Colonic mucosa (tissue), 4 donors: ENCODE data around the gene JOSD1. TPM values are rescaled to one million over a fixed set of nuclear protein-coding genes. Genes with fewer than 3 reads are reported as not detected.

Experiments used
- DNase-seq: peaks from one replicate; pipeline ENCODE4 v3.0.0-alpha.2; 2020
- H3K27ac ChIP-seq: fragments of 200-600 bp; one replicate; pipeline ENCODE4 v1.8.0; 2021
- H3K27me3 ChIP-seq: fragments of 200-600 bp; one replicate; pipeline ENCODE4 v1.8.0; 2021
- H3K36me3 ChIP-seq: fragments of 200-600 bp; one replicate; pipeline ENCODE4 v1.8.0; 2021
- H3K4me1 ChIP-seq: fragments of 200-600 bp; one replicate; pipeline ENCODE4 v1.8.0; 2021; ENCODE audit warnings: mild to moderate bottlenecking
- H3K4me3 ChIP-seq: fragments of 200-600 bp; one replicate; pipeline ENCODE4 v1.8.0; 2021
- H3K9ac ChIP-seq, 2 donors: one replicate each; pipeline ENCODE4 v1.7.0; 2013; ENCODE audit warnings: control low read depth in 2 of 2, low read depth in 2 of 2, low read length in 2 of 2
- H3K9me3 ChIP-seq: fragments of 200-600 bp; one replicate; pipeline ENCODE4 v1.8.0; 2021
- CTCF ChIP-seq: fragments of 200-600 bp; IDR thresholded peaks from one replicate; pipeline ENCODE4 v1.8.0; 2022; ENCODE audit warnings: antibody characterized with exemption, mild to moderate bottlenecking
- intact Hi-C: fragments of 100-400 bp; cut with DNase I; formaldehyde crosslinking; loops from one replicate; pipeline ENCODE4 v1.14.1; 2022
- total RNA-seq, 2 donors: library from RNA; stranded (reverse); fragmentation: NEBNext Ultra II Directional in 1 of 2; extraction: Animal tissue kit (Norgen Biotek cat#: 25700) in 1 of 2; gene quantifications; one replicate each; pipeline ENCODE4 v1.2.1, GENCODE V29; 2021
- donor health status: healthy.
- donor health status: DM: no; HTN: no; CAD: no.
- donor health status: DM: no; HTN: no; CAD: no.

JOSD1 gene
- total RNA-seq, 2 donors from 2014 or later: 52.4 to 108 TPM

- no peaks in the 10 kb centered on the region for H3K27me3 ChIP-seq
- no peaks in the 10 kb centered on the region for H3K4me1 ChIP-seq
- H3K4me3 ChIP-seq: no peak overlapping the region
- TF ChIP-seq CTCF: no peak
- intact Hi-C loops: no loop called here
- no peak overlapping the region for H3K9ac ChIP-seq
- no peaks in the 10 kb centered on the region for H3K9me3 ChIP-seq
- peaks cover 56% of the 10 kb centered on the region for H3K36me3 ChIP-seq
- H3K27ac ChIP-seq: no peak overlapping the region
- DNase-seq: no peak
Observed at GRCh38 chr22:38739300-38740055, 38.7 kb upstream of the JOSD1 start.

- DNase-seq: no peak
- Histone ChIP-seq H3K36me3 (peaks cover 56% of the 10 kb centered on the region), H3K9ac (no peak overlapping the region), H3K4me3 (no peak overlapping the region), H3K9me3 (no peaks in the 10 kb centered on the region), H3K4me1 (no peaks in the 10 kb centered on the region), H3K27ac (no peak overlapping the region), H3K27me3 (no peaks in the 10 kb centered on the region)
- no peak for TF ChIP-seq CTCF
- intact Hi-C loops: no loop called here
Observed at GRCh38 chr22:38738475-38739070, 37.8 kb upstream of the JOSD1 start.

- TF ChIP-seq CTCF: no peak
- intact Hi-C loops: no loop called here
- no peak overlapping the region for H3K4me3 ChIP-seq
- H3K4me1 ChIP-seq: no peaks in the 10 kb centered on the region
- H3K9me3 ChIP-seq: no peaks in the 10 kb centered on the region
- H3K9ac ChIP-seq: no peak overlapping the region
- H3K36me3 ChIP-seq: peaks cover 47% of the 10 kb centered on the region
- no peaks in the 10 kb centered on the region for H3K27me3 ChIP-seq
- no peak for DNase-seq
- no peak overlapping the region for H3K27ac ChIP-seq
Observed at GRCh38 chr22:38737302-38738060, 36.7 kb upstream of the JOSD1 start.

GRCh38 chr22:38736257-38736570, 35.5 kb upstream of the JOSD1 start:
- no peak for TF ChIP-seq CTCF
- Histone ChIP-seq H3K36me3 (peaks cover 37% of the 10 kb centered on the region), H3K9me3 (no peaks in the 10 kb centered on the region), H3K4me3 (no peak overlapping the region), H3K27ac (no peak overlapping the region), H3K27me3 (no peaks in the 10 kb centered on the region), H3K4me1 (no peaks in the 10 kb centered on the region), H3K9ac (no peak overlapping the region)
- no peak for DNase-seq
- intact Hi-C loops: no loop called here

- no peak overlapping the region for H3K9ac ChIP-seq
- intact Hi-C loops: no loop called here
- H3K9me3 ChIP-seq: no peaks in the 10 kb centered on the region
- no peak overlapping the region for H3K27ac ChIP-seq
- H3K27me3 ChIP-seq: no peaks in the 10 kb centered on the region
- no peak overlapping the region for H3K4me3 ChIP-seq
- H3K4me1 ChIP-seq: no peaks in the 10 kb centered on the region
- DNase-seq: no peak
- H3K36me3 ChIP-seq: peaks cover 35% of the 10 kb centered on the region
- no peak for TF ChIP-seq CTCF
Observed at GRCh38 chr22:38735465-38736256, 34.9 kb upstream of the JOSD1 start.
